Measurements from ENCODE around the gene DGKH.
"Not testable (repeated sequence)": the region's sequence is repeated elsewhere in the genome, so short reads cannot be mapped to it uniquely, and the experiment has no call there.

DGKH gene

GRCh38 chr13:42164557-42165125 lies 116.2 kb downstream of the DGKH start:
- no peak for DNase-seq (ENCODE audit: low spot score)

- no peak for DNase-seq (ENCODE audit: low spot score)
These were observed 120.0 kb downstream of the DGKH start for GRCh38 chr13:42168496-42168895.

- DNase-seq (ENCODE audit: low spot score): no peak
These were observed 121.6 kb downstream of the DGKH start for GRCh38 chr13:42170029-42170428.

- no peak for DNase-seq (ENCODE audit: low spot score)
These were observed 125.4 kb downstream of the DGKH start for GRCh38 chr13:42173789-42174343.

GRCh38 chr13:42174344-42175162 lies 126.1 kb downstream of the DGKH start:
- no peak for DNase-seq (ENCODE audit: low spot score)

- DNase-seq (ENCODE audit: low spot score): no peak
These were observed 127.8 kb downstream of the DGKH start for GRCh38 chr13:42176294-42176693.

- DNase-seq (ENCODE audit: low spot score): no peak
These were observed 128.7 kb downstream of the DGKH start for GRCh38 chr13:42177189-42177588.

GRCh38 chr13:42181381-42181953 lies 133.0 kb downstream of the DGKH start:
- no peak for DNase-seq (ENCODE audit: low spot score)

- DNase-seq (ENCODE audit: low spot score): no peak
These were observed 140.6 kb downstream of the DGKH start for GRCh38 chr13:42189061-42189460.

- DNase-seq (ENCODE audit: low spot score): no peak
These were observed 142.1 kb downstream of the DGKH start for GRCh38 chr13:42190529-42190928.

GRCh38 chr13:42211704-42212464 lies 163.4 kb downstream of the DGKH start:
- DNase-seq (ENCODE audit: low spot score): no peak

GRCh38 chr13:42214446-42214845 lies 166.0 kb downstream of the DGKH start:
- no peak for DNase-seq (ENCODE audit: low spot score)

GRCh38 chr13:42215578-42216421 lies 167.4 kb downstream of the DGKH start:
- peak; percentile 35 for DNase-seq (ENCODE audit: low spot score)

- DNase-seq (ENCODE audit: low spot score): no peak
These were observed 167.9 kb downstream of the DGKH start for GRCh38 chr13:42216422-42216735.

GRCh38 chr13:42218576-42218975 lies 170.1 kb downstream of the DGKH start:
- DNase-seq (ENCODE audit: low spot score): no peak

GRCh38 chr13:42219051-42219450 lies 170.6 kb downstream of the DGKH start:
- DNase-seq (ENCODE audit: low spot score): no peak

- no peak for DNase-seq (ENCODE audit: low spot score)
These were observed 171.4 kb downstream of the DGKH start for GRCh38 chr13:42219876-42220275.

- no peak for DNase-seq (ENCODE audit: low spot score)
These were observed 172.8 kb downstream of the DGKH start for GRCh38 chr13:42221121-42221765.

- DNase-seq (ENCODE audit: low spot score): no peak
These were observed 175.2 kb downstream of the DGKH start for GRCh38 chr13:42223681-42224080.

GRCh38 chr13:42225051-42225450 lies 176.6 kb downstream of the DGKH start:
- no peak for DNase-seq (ENCODE audit: low spot score)

GRCh38 chr13:42226759-42227158 lies 178.3 kb downstream of the DGKH start:
- DNase-seq (ENCODE audit: low spot score): not testable (repeated sequence)
